HG03196 (cell line): ENCODE data around the gene CCDC187.
"Not testable (repeated sequence)": the region's sequence is repeated elsewhere in the genome, so short reads cannot be mapped to it uniquely, and the experiment has no call there.

Source experiments
- ATAC-seq: cut with Tn5 transposase; IDR thresholded peaks from one replicate; pipeline ENCODE4 v1.9.1; 2021; ENCODE audit not compliant: unreplicated experiment

CCDC187 gene

DNA sequence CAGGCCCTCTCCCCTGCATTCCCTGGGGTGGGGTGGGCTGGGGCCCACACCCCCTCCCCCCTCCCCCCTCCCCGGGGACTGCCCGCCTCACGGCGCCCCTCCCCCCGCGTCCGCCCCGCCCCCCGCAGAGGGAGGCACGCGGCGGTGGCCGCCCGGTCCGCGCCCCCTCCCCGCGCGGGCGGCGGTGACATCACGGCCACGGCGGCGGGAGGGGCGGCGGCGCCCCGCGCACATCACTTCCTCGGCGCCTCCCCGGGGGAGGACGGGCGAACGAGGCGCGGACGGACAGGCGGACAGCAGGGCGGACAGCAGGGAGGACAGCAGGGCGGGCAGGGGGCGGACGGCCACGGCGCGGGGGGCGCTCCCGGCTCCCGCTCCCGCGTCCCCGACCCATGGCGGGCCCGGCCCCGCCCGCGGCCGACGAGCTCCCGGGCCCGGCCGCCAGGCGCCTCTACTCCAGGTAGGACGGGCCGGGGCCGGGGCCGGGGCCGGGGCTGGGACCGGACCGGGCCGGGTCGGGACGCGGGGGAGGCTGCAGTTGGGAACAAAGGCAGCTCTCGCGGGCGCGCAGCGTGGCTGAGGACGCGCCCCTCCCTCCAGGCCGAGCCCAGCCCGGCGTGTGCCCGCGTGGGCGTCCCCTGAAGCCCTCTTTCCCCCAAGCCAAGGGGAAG lies 23.5 kb upstream of the CCDC187 start, which contains the start of gene GPSM1:
Gene GPSM1, plus strand, starts transcription at position 236 of the 671 bp plus-strand sequence. Its CDS starts 157 bp downstream, at position 393.
- no peak for ATAC-seq

DNA sequence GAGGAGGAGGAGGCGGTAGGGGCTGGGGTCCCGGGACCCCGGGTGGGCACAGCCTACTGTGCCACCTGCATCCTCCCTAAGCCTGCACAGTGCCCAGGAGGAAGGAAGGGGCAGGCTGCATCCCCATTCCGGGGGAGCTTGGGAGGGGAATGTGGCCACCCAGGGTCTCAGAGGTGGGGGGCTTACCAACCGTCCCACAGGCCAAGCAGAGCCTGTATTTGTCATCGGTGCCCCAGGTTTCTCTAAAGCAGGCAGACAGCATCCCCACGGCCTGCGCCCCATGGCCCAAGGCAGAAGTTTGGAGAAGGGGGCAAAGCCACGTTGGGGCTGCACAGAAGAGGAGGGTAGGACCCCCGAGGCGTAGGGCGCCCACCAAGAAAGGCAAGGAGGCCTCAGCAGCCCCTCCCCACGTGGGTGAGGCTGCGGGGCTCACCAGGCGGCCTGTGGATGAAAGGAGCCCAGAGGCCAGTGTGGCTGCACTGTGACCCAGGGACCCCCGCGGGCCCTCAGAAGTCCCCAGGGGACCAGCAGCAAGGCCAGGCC lies 22.9 kb upstream of the CCDC187 start:
- ATAC-seq = no peak

DNA sequence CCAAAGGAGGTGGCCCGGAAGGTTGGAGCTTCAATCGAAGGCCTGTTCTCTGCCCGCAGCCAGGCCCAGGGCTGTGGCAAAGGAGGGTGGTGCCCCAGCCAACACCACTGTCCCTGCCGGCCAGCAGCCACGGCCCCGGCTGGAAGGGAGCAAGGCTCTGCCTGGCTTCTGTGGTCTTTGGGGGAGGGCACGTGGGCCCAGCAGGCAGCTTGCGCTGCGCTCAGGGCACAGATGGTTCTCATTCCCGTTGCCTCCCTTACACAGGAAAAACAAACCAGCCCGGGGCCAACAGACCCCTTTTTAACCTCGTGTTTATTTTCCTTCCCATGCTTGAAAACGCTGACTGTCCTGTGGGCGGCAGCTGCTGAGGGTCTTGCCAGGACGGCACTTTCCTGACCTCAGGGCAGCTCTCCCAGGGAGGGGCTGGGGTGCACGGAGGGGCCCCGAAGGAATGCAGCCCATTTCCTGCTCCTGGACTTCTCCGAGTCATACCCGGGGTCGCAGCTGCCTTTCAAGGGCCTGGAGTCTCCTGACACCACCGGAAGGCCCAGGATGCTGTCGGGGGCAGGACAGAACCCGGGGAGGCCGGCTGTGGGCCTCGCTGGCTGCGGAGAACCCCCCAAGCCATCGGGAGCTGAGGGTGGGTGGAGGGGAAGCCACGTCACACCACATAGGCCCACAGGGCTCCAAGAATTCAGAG lies 22.3 kb upstream of the CCDC187 start:
- ATAC-seq = no peak

DNA sequence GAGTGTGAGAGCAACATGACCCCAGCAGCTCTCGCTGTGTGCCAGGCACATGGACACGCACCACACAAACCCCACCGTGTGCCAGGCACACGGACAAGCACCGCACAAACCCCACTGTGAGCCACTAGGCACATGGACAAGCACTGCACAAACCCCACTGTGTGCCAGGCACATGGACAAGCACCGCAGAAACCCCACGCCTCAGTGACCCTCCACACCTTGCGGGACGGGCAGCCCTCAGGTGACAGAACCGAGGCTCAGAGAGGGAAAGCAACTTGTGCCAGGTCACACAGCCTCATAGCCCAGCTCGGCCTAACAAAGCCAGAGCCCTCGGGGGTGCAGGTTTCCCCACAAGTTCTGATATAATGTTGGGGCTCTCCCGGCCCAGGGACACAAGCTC lies 21.5 kb upstream of the CCDC187 start:
- no peak for ATAC-seq

DNA sequence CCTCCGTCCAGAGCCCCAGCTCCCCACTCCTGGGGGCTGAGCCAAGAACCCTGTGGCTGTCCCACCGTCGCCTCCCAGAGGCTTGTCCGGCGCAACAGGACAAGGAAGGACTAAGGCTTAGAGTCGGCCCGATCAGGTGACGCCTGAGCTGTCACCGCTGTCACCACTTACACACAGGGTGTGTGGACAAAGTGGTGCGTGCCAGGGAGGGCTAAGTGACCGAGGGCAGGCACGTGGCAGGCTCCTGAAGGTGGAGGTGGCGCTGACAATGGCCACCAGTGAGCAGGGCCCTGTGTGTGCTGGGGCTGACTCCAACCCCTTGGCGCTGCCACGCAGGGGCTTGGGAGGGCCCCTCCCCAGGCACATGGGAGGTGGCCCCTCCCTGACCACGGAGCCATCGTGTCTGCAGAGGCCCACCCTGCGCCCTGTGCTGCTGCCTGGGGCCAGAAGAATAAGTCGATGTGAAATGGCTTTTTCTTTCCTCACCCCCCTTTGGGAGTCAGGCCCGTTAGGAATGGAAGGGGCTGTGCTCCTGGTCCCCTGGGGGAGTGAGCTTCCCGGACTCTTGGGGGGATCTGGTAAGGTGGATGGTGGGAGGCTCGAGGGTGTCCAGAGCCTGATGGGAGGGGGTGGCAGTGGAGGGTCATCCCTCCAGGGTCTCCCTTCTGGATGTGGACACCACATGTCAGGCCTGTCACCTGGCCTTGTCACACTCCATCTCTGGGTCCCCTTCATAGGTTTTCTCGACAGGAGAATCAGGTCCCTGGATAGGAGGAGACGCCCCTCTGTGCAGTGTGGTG lies 20.8 kb upstream of the CCDC187 start:
- ATAC-seq = no peak

DNA sequence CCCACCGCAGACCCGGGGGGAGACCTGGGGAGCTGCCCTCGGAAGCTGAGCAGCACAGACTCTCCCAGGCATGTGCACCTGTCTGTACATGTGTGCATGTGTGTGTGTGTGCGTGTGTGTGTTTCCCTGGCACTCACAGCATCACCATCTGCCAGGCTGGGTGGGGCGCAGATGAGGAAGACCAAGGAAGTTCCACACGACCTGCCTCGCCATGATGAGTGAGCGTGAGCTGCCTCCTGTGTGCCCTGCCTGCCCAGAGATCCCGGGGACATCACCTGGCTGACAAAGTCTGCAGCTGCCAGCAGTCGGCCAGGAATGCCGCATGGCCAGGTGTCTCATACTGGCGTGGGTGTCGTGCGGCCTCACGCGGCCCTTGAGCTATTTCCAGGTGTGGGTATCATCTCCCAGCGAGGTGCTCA lies 19.5 kb upstream of the CCDC187 start:
- ATAC-seq = no peak

DNA sequence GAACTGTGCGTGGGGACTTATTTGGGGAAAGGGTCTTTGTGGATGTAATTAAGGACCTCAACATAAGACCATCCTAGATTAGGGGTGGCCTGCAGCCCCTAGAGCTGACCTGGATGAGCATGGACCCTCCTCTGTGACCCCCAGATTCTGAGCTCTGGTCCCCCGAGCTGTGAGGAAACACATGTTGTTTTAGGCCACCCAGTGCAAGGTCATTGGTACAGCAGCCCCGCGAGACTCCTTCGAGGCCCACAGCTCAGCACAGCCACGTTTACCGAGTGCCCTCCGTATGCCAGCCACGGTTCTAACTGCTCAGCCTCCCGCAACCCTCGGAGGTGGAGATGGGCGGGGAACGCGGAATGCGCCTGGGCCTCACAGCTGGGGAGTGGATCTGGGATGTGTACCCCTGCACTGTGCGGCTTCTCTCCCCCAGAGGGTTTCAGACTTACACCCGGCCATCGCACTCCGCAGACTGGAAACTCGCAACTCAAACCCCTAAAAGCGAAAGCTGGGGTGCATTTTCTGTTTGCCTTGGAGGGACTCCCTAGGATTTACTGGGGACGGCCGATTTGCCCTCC lies 18.9 kb upstream of the CCDC187 start:
- ATAC-seq = no peak

DNA sequence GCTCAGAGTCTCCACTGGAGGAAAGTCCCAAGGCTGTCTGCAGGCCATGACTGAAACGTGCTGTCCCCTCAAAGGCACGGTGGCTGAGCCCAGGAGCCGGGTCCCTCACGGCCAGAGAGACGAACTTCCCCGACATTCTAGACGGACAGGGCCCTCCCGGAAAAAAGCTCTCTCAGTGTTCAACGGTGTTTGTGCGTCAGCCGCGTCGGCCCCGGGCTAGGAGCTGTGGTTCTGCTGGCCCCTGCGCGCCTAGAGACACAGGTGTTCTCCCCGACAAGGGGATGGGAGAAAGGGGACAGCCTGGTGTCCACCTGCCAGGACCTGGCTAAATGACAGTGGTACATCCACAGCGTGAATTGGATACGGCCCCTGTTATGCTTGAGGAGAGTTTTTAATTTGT lies 17.7 kb upstream of the CCDC187 start:
- no peak for ATAC-seq

DNA sequence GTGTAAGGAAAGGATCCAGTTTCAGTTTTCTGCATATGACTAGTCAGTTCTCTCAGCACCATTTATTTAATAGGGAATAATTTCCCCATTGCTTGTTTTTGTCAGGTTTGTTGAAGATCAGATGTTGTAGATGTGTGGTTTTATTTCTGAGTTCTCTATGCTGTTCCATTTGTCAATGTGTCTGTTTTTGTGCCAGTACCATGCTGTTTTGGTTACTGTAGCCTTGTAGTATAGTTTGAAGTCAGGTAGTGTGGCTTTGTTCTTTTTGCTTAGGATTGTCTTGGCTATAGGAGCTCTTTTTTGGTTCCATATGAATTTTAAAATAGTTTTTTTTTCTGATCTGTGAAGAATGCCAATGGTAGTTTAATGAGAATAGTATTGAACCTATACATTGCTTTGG lies 17.1 kb upstream of the CCDC187 start:
- ATAC-seq = not testable (repeated sequence)

DNA sequence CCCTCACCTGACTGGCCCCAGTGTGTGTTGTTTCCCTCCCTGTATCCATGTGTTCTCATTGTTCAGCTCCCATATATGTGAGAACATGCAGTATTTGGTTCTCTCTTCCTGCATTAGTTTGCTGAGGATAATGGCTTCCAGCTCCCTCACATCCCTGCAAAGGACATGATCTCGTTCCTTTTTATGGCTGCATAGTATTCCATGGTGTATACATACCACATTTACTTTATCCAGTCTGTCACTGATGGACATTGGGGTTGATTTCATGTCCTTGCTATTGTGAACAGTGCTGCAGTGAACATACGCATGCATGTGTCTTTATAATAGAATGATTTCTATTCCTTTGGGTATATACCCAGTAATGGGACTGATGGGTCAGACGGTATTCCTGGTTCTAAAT lies 16.1 kb upstream of the CCDC187 start:
- ATAC-seq = not testable (repeated sequence)

DNA sequence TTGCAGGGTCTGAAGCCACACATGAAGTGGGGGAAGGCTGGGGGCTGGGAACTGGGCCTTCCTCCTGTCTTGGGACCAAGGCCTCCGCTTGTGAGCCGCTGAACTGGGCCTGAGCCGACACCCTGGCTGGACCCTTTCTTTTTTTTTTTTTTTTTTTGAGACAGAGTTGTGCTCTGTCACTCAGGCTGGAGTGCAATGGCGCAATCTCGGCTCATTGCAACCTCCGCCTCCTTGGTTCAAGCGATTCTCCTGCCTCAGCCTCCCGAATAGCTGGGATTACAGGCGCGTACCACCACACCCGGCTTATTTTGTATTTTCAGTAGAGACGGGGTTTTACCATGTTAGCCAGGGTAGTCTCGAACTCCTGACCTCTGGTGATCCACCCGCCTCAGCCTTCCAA lies 15.3 kb upstream of the CCDC187 start:
- not testable (repeated sequence) for ATAC-seq

DNA sequence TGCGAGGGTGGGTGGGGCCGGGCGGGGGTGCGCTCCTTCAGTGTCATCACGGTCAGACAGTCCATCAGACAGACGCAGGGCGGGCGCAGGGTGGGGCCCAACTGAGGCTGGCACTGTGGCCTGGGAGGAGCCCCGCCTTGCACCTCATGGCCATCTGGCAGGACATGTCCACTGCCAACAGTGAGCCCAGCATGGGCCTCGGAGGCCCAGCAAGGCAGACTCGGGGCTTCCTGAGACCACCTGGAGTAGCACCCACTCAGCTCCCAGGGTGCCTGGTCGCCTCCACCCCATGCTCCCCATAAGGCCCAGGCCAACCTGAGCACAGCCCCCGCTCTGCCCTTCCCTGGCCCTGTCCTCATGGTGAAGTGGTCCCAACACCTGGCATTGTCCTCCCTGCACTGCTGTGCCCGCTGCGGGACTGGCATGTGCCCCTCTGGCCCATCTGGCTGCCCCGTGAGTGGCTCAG lies 14.9 kb upstream of the CCDC187 start:
- no peak for ATAC-seq

DNA sequence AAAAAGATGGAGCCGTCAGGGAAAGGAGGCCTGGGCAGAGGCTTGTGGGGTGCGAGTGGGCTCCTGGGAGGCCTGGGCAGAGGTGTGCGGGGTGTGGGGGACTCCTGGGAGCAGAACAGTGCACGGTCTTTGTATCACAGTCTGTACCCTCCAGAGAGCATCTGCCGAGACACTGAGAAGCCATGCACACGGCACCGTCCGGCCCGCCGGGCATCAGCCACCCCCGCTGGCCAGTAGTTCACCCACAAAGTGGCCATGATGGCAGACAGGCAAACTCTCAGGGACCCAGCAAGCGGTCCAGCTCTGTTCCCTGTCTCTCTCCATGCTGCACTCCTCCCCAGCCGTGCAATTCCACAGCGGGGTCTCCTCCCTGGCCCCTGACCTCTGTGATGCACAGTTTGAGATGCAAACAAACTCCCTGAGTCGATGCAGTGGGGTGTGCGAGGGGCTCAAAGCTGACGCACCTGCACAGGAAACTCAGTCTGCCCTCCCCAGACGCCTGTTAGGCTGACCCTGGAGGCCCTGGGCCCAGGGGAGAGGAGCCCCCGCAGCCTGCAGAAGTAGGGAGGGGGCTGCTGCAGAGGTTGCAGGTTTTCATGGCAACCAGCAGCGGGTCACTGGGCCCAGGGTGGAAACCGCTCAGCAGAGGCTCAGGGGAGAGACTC lies 14.3 kb upstream of the CCDC187 start:
- ATAC-seq = no peak

DNA sequence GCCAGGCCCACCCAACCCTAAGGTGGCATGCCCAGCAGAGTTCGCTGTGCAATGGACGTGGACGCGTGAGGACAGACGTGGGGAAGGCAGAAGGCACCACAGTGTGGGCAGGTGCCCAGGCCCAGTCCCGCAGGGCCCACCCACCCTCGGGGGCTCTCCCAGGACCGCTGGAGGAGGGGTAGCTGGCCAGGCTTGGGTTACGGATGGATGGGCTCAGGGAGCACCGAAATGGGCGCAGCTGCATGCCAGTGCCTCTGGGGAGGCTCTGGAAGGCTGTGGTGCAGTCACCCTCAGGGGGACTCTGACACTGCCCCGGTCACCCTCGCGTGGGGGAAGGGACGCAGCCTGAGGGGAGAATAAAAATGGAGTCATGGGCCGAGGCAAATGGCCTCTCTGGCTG lies 13.8 kb upstream of the CCDC187 start:
- no peak for ATAC-seq

DNA sequence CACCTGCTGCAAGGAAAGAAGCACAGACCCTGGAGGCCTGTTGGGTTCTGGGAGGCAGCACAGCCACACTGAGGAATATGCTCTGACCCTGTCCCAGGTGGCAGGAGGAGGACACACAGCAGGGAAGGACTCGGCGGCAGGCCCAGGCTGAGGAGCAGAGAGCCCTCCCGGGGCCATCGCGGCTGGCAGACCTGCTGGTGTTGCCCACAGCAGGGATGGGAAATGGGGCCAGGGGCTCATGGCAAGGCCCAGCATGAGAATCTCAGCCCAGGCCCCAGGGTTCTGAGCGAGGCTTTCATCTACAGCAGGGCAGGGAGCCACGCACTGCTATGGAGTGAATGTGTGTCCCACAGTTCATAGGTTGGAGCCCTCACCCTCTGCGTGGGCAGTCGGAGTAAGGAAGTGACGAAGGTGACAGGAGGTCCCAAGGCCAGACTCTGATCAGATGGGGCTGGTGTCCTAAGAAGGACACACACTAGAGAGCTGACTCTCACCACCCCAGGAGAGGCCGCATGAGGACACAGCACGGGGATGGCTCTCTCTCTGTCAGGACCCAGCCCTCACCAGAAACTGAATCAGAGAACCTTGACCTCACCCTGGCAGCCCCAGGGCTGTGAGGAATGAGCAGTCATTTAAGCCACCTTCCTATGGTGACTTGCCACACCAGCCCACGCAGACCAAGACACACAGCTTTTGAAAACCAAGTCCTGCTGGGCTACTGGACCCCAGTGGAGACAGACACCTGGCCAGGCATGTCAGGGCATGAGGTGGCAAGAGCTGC lies 13.2 kb upstream of the CCDC187 start:
- ATAC-seq = no peak

DNA sequence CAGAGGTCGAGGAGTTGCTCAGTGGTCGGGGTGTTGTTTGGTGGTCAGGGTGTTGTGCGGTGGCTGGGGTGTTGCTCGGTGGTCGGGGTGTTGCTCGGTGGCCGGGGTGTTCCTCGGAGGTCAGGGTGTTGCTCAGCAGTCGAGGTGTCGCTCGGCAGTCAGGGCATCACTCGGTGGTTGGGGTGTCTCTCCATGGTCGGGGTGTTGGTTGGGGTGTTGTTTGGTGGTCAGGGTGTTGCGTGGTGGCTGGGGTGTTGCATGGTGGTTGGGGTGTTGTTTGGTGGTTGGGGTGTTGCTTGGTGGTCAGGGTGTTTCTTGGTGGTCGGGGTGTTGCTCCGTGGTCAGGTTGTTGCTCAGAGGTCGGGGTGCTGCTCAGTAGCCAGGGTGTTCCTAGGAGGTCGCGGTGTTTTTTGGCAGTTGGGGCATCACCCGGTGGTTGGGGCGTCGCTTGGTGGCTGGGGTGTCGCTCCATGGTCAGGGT lies 12.4 kb upstream of the CCDC187 start:
- no peak for ATAC-seq

DNA sequence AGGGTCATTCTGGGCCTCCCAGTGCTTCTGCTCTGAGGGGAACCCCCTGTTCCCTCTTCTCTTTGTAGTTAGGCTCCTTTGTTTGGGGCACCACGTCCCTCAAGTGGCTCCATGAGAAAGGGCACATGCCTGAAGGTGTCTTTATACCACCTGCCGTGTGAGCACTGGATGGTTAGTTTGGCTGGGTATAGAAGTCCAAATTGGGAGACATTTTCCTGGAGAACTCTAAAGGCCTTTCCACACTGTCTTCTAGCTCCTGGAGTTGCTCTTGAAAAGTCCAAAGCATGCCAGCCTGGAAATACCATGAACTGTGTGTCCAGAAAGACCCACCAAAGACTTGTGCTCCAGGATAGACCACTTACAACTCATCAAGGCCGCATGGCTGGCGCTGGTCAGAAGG lies 11.1 kb upstream of the CCDC187 start:
- no peak for ATAC-seq

DNA sequence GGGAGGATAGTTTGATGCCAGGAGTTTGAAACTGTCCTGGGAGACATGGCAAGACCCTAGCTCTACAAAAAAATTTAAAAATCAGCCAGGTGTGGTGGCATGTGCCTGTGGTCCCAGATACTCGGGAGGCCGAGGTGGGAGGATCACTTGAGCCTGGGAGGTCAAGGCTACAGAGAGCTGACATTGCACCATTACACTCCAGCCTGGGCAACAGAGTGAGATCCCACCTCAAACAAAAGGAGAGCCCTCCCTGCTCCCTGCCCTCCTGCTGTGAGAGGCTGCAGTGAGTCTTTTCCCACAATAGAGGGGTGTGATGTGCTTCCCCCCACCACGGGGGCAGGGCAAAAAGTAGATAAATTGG lies 10.1 kb upstream of the CCDC187 start:
- no peak for ATAC-seq

DNA sequence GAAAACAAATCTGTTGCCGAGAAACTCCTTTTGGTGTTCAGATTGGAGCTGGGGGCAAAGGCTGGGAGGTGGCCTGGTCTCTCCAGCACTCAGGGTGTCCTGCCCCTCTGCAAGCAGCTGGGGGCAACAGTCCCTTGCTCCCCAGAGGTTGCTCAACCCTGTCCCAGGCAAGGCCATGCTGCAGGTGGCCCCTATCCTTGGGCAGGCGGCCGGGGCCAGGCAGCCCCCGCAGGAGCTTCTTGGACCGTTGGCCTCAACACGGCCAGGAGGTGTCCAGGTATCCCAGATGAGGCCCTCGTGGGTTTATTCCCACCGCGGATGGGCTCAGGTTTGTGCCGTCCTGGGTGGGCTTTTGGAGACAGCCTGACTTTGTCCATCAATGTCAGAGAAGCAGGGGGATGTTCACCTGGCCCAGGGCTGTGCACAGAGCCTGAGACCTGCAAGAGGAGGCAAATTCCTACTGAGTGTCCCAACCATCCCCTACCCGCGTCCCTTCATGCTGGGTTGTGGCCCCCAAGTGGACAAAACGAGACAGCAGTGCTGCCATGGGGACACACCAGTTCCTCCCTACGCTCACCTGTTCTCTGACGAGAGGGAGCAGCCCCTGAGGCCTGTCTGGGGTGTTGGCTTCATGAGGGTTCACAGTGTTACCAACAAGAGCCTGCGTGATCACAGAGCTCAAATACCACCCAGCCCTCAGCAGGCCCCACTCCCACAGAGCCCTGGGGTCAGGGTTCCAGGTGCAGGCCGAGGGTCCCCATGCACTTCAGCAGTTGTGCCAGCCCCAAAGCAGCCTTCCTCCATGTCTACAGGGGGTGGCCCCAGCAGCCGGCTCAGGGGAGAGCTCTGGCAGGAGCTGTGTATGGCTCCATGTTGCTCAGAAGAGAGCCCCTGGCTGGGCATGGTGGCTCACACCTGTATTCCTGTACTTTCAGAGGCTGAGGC lies 9.5 kb upstream of the CCDC187 start:
- ATAC-seq = no peak
